CD14-positive monocyte (primary cell): ENCODE measurements around the gene FLII. TPM values are rescaled to one million over a fixed set of nuclear protein-coding genes. Genes with fewer than 3 reads are reported as not detected.

Source experiments
- DNase-seq, 3 donors: peaks; one replicate each; pipeline ENCODE4 v3.0.0-alpha.2; 2011 to 2022
- H2AFZ ChIP-seq: 2 replicates; pipeline ENCODE4 v1.6.0; 2012; ENCODE audit warnings: mild to moderate bottlenecking, low read depth, low read length, inconsistent platforms; ENCODE audit not compliant: insufficient read depth, poor library complexity, severe bottlenecking
- H3K27ac ChIP-seq, 2 donors: 1 replicate in 1 of 2; 2 replicates in 1 of 2; pipeline ENCODE4 v1.5.1; 2012 to 2013; ENCODE audit warnings: low read length in 2 of 2, control low read depth in 1 of 2, inconsistent platforms in 1 of 2, low read depth in 1 of 2, mild to moderate bottlenecking in 1 of 2
- H3K27me3 ChIP-seq, 2 donors: one replicate each; pipeline versions ENCODE4 v1.6.0 to v1.6.1; 2011 to 2013; ENCODE audit warnings: low read length in 2 of 2; ENCODE audit not compliant: control insufficient read depth in 2 of 2, insufficient read depth in 2 of 2
- H3K36me3 ChIP-seq, 2 donors: replicated peaks in 1 of 2; 1 replicate in 1 of 2; 2 replicates in 1 of 2; pipeline versions ENCODE4 v1.5.1 to v1.6.1; 2012 to 2013; ENCODE audit warnings: low read length in 2 of 2, control low read depth in 1 of 2, inconsistent platforms in 1 of 2, mild to moderate bottlenecking in 1 of 2; ENCODE audit not compliant: insufficient read depth in 2 of 2, control insufficient read depth in 1 of 2
- H3K4me1 ChIP-seq, 2 donors: 1 replicate in 1 of 2; 2 replicates in 1 of 2; pipeline versions ENCODE4 v1.5.1 to v1.6.1; 2012 to 2013; ENCODE audit warnings: low read length in 2 of 2, control low read depth in 1 of 2, inconsistent platforms in 1 of 2, mild to moderate bottlenecking in 1 of 2, moderate library complexity in 1 of 2; ENCODE audit not compliant: insufficient read depth in 2 of 2, control insufficient read depth in 1 of 2
- H3K4me2 ChIP-seq: replicated peaks from 2 replicates; pipeline ENCODE3; 2012; ENCODE audit warnings: low read length, moderate library complexity, mild to moderate bottlenecking; ENCODE audit not compliant: poor library complexity, severe bottlenecking; ENCODE audit errors: extremely low read depth
- H3K4me3 ChIP-seq, 3 experiments: fragments of 200-600 bp in 1 of 3; sonication (generic) in 1 of 3; replicated peaks in 1 of 3; 1 replicate in 2 of 3; 2 replicates in 1 of 3; pipeline ENCODE4 v1.5.1; 2011 to 2013; ENCODE audit warnings: low read length in 3 of 3, mild to moderate bottlenecking in 3 of 3, control low read depth in 2 of 3, low read depth in 2 of 3, inconsistent platforms in 1 of 3, moderate library complexity in 1 of 3
- H3K79me2 ChIP-seq: 2 replicates; pipeline ENCODE4 v1.6.0; 2012; ENCODE audit warnings: mild to moderate bottlenecking, control low read depth, inconsistent platforms, low read length, moderate library complexity; ENCODE audit not compliant: insufficient read depth
- H3K9ac ChIP-seq: 2 replicates; pipeline ENCODE4 v1.6.0; 2017; ENCODE audit warnings: low read length, mild to moderate bottlenecking; ENCODE audit not compliant: insufficient read depth, poor library complexity, severe bottlenecking
- H3K9me3 ChIP-seq, 2 donors: replicated peaks in 1 of 2; 1 replicate in 1 of 2; 2 replicates in 1 of 2; pipeline versions ENCODE4 v1.5.1 to v1.6.1; 2012 to 2013; ENCODE audit warnings: low read length in 2 of 2, control low read depth in 1 of 2; ENCODE audit not compliant: control insufficient read depth in 1 of 2, insufficient read depth in 1 of 2
- H4K20me1 ChIP-seq: 2 replicates; pipeline ENCODE4 v1.6.0; 2012; ENCODE audit warnings: mild to moderate bottlenecking, low read length, control low read depth, moderate library complexity; ENCODE audit not compliant: insufficient read depth
- H3K27ac Mint-ChIP-seq, 7 donors: one replicate each; pipeline ENCODE4 v1.8.0; 2020; ENCODE audit warnings: mild to moderate bottlenecking in 7 of 7, mixed read lengths in 7 of 7, moderate library complexity in 6 of 7, inconsistent platforms in 2 of 7
- H3K27me3 Mint-ChIP-seq, 3 donors: one replicate each; pipeline ENCODE4 v1.8.0; 2021 to 2022; ENCODE audit warnings: low read depth in 3 of 3, mild to moderate bottlenecking in 3 of 3, mixed read lengths in 3 of 3, moderate library complexity in 3 of 3, inconsistent platforms in 1 of 3
- H3K36me3 Mint-ChIP-seq, 2 donors: one replicate each; pipeline ENCODE4 v1.8.0; 2020; ENCODE audit warnings: mixed read lengths in 2 of 2, inconsistent platforms in 1 of 2, mild to moderate bottlenecking in 1 of 2
- H3K4me1 Mint-ChIP-seq: one replicate; pipeline ENCODE4 v1.8.0; 2020; ENCODE audit warnings: mild to moderate bottlenecking, mixed read lengths
- H3K4me3 Mint-ChIP-seq, 2 donors: one replicate each; pipeline ENCODE4 v1.8.0; 2020; ENCODE audit warnings: mild to moderate bottlenecking in 2 of 2, mixed read lengths in 2 of 2, moderate library complexity in 1 of 2
- H3K9me3 Mint-ChIP-seq, 7 donors: one replicate each; pipeline ENCODE4 v1.8.0; 2020 to 2022; ENCODE audit warnings: mixed read lengths in 7 of 7, mild to moderate bottlenecking in 6 of 7, moderate library complexity in 6 of 7, inconsistent platforms in 2 of 7
- WGBS: methylation state at CpG from one replicate; pipeline ENCODE4 v1.1.5; 2013; ENCODE audit warnings: missing lambda C conversion rate; ENCODE audit not compliant: insufficient coverage; 5-methylcytosine and 5-hydroxymethylcytosine counted together
- intact Hi-C, 2 donors: fragments of 100-400 bp; cut with micrococcal nuclease; formaldehyde crosslinking; loops; one replicate each; pipeline versions ENCODE4 v1.15.0 to v1.15.1; 2023
- polyA plus RNA-seq, 3 donors: library from polyadenylated mRNA; depleted of rRNA in 1 of 3; unstranded in 2 of 3; stranded (reverse) in 1 of 3; fragments of 300-500 nt in 2 of 3; fragments of >200 nt in 1 of 3; fragmentation: Illumina TruSeq in 2 of 3; gene quantifications; 1 replicate in 2 of 3; 2 replicates in 1 of 3; pipeline ENCODE4 v1.2.3, GENCODE V29; 2012 to 2021
- TF ChIP-seq, protein P1 (sequence below): fragments of 200-600 bp; IDR thresholded peaks from one replicate; pipeline ENCODE4 v1.8.0; 2022; ENCODE audit warnings: antibody characterized with exemption, mild to moderate bottlenecking

FLII gene
- polyA plus RNA-seq, 3 donors, result 145 to 724 (median 227) TPM

DNA sequence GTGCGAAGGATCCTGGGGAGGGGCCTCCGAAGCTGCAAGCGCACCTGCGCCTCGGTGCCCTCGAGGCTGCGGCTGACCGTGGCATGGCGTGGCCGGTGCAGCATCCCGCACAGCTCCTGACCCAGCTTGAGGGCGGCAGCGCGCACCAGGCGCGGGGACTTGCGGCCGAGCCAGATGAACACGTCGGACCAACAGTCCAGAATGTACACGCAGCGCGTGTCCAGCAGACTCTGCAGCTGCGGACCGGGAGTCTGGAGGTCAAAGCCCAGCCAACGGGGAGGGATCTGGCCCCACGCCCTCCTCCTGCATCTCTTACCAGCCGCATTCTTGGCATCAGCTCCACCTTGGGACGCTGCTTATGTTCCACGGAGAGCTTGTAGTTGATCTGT is 10.9 kb downstream of the FLII start:
- Mint-ChIP-seq H3K4me3 (no peak overlapping the region), H3K4me1 (peaks cover 6% of the 10 kb centered on the region), H3K36me3 (peaks cover 71 to 91% of the 10 kb centered on the region in 2 donors), H3K27me3 (peaks cover 0 to 5% (median 1%) of the 10 kb centered on the region in 3 donors), H3K27ac (peak overlapping the region in 3 of 7 donors; percentile 45 to 62 (median 48)), H3K9me3 (no peaks in the 10 kb centered on the region)
- no peak overlapping the region for H3K4me2 ChIP-seq
- intact Hi-C loops, result no loop called here
- peaks cover 77 to 90% of the 10 kb centered on the region in 2 donors for H3K36me3 ChIP-seq
- no peak for DNase-seq
- no peaks in the 10 kb centered on the region for H3K27me3 ChIP-seq
- no peaks in the 10 kb centered on the region for H3K79me2 ChIP-seq
- no peak overlapping the region for H3K4me3 ChIP-seq
- TF ChIP-seq, protein P1, sequence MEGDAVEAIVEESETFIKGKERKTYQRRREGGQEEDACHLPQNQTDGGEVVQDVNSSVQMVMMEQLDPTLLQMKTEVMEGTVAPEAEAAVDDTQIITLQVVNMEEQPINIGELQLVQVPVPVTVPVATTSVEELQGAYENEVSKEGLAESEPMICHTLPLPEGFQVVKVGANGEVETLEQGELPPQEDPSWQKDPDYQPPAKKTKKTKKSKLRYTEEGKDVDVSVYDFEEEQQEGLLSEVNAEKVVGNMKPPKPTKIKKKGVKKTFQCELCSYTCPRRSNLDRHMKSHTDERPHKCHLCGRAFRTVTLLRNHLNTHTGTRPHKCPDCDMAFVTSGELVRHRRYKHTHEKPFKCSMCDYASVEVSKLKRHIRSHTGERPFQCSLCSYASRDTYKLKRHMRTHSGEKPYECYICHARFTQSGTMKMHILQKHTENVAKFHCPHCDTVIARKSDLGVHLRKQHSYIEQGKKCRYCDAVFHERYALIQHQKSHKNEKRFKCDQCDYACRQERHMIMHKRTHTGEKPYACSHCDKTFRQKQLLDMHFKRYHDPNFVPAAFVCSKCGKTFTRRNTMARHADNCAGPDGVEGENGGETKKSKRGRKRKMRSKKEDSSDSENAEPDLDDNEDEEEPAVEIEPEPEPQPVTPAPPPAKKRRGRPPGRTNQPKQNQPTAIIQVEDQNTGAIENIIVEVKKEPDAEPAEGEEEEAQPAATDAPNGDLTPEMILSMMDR, result no peak
- no peaks in the 10 kb centered on the region for H3K9me3 ChIP-seq
- no peaks in the 10 kb centered on the region for H3K4me1 ChIP-seq
- H3K27ac ChIP-seq, result no peak overlapping the region
- 94% methylated on average over 29 of the region's 30 CpGs for WGBS
- no peak overlapping the region for H2AFZ ChIP-seq
- no peak overlapping the region for H3K9ac ChIP-seq
- peaks cover 81% of the 10 kb centered on the region for H4K20me1 ChIP-seq

DNA sequence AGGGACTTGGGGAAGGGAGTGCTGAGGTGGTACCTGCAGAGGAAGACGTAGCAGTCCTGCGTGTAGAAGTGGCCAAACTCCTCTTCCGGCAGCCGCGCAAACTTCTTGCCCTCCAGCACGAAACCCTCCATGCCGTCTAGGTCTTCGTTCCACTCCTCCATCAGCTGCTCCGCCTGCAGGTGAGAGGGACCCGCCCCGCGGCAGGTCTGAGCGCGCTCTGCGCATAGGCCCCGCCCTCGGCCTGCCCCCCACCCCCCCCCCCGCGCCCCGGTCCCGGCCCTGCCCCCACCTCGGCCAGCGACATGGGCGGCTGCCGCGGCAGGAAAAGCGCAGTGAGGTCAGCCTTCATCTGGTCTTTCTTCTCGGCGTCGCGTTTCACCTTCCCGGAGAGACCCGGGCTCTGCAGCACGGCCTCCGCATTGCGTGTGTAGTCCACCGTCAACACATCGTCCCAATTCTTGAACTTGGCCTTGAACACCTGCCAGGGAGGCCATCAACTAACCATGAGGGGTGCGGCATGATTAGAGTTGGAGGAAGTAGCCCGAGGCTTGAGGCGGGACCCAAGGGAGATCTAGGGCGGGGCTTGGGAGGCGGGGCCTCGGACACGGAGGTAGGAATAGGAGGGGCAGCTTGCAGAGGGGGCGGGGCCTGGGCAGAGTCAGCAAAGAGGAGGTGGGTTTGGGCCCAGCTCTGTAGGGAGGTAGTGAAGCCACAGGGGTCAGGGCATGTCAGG is 11.5 kb downstream of the FLII start:
- intact Hi-C loops, result no loop called here
- DNase-seq, result peak in 1 of 3 donors; percentile 20
- H3K27me3 Mint-ChIP-seq, result peaks cover 0 to 5% (median 1%) of the 10 kb centered on the region in 3 donors
- Histone ChIP-seq H3K79me2 (no peaks in the 10 kb centered on the region), H3K27ac (no peak overlapping the region), H3K9ac (no peak overlapping the region), H3K4me1 (no peaks in the 10 kb centered on the region), H3K27me3 (no peaks in the 10 kb centered on the region), H2AFZ (no peak overlapping the region), H4K20me1 (peaks cover 75% of the 10 kb centered on the region), H3K4me3 (no peak overlapping the region), H3K9me3 (no peaks in the 10 kb centered on the region), H3K36me3 (peaks cover 75 to 90% of the 10 kb centered on the region in 2 donors), H3K4me2 (no peak overlapping the region)
- TF ChIP-seq, protein P1, result no peak
- H3K4me3 Mint-ChIP-seq, result peak overlapping the region in 1 of 2 donors; percentile 31
- peaks cover 6% of the 10 kb centered on the region for H3K4me1 Mint-ChIP-seq
- peak overlapping the region in 4 of 7 donors; percentile 3 to 54 (median 33) for H3K27ac Mint-ChIP-seq
- H3K9me3 Mint-ChIP-seq, result no peaks in the 10 kb centered on the region
- peaks cover 66 to 86% of the 10 kb centered on the region in 2 donors for H3K36me3 Mint-ChIP-seq
- 88% methylated on average over 26 of the region's 46 CpGs for WGBS
